Nephron progenitor cell (in vitro differentiated cells): ENCODE data around the gene PUM2.
A peak's percentile ranks its signal among the peaks of the same experiment; 100 is the strongest.
"Not testable (repeated sequence)": the region's sequence is repeated elsewhere in the genome, so short reads cannot be mapped to it uniquely, and the experiment has no call there.

ENCODE experiments used
- DNase-seq: peaks from one replicate; pipeline ENCODE4 v3.0.0; 2021
- H3K27ac Mint-ChIP-seq: 2 replicates; pipeline ENCODE4 v1.8.0; 2021; ENCODE audit warnings: mild to moderate bottlenecking, moderate library complexity, mixed read lengths
- H3K27me3 Mint-ChIP-seq: 2 replicates; pipeline ENCODE4 v1.8.0; 2021; ENCODE audit warnings: mild to moderate bottlenecking, low read depth, mixed read lengths; ENCODE audit not compliant: poor library complexity
- H3K36me3 Mint-ChIP-seq: 2 replicates; pipeline ENCODE4 v1.8.0; 2021; ENCODE audit warnings: low read depth, mixed read lengths
- H3K4me1 Mint-ChIP-seq: 2 replicates; pipeline ENCODE4 v1.8.0; 2021; ENCODE audit warnings: mixed read lengths
- H3K4me3 Mint-ChIP-seq: 2 replicates; pipeline ENCODE4 v1.8.0; 2021; ENCODE audit warnings: mild to moderate bottlenecking, moderate library complexity, mixed read lengths
- H3K9me3 Mint-ChIP-seq: 2 replicates; pipeline ENCODE4 v1.8.0; 2021; ENCODE audit warnings: mild to moderate bottlenecking, moderate library complexity, mixed read lengths
- TF ChIP-seq, protein P1 (sequence below): fragments of 200-600 bp; sonication (generic); IDR thresholded peaks from 2 replicates; pipeline ENCODE4 v1.5.0; 2021; ENCODE audit warnings: antibody characterized with exemption

The PUM2 gene

DNA sequence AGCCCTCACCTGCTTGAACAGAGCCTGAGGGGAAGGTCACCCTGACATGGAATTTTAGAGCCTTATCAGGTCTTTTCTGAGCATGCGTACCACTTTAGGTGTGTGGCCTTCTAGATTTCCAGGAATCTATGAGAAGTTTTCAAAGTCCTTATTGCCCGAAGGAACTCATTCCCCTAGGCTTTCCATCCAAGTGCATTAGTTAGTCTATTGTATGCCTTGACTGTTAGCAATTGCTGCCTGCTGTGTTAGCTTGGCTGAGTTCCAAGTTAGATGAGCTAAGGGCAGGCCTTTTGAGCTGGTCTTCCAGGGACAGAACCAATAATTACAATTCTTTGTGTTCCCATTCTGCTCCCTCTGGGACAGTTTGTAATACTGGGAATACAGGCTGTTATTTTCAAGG is 30.8 kb upstream of the PUM2 start:
- Mint-ChIP-seq H3K27ac (no peak overlapping the region), H3K4me1 (peaks cover 23% of the 10 kb centered on the region), H3K27me3 (peaks cover 10% of the 10 kb centered on the region), H3K9me3 (no peaks in the 10 kb centered on the region), H3K36me3 (no peaks in the 10 kb centered on the region), H3K4me3 (no peak overlapping the region)
- TF ChIP-seq, protein P1, sequence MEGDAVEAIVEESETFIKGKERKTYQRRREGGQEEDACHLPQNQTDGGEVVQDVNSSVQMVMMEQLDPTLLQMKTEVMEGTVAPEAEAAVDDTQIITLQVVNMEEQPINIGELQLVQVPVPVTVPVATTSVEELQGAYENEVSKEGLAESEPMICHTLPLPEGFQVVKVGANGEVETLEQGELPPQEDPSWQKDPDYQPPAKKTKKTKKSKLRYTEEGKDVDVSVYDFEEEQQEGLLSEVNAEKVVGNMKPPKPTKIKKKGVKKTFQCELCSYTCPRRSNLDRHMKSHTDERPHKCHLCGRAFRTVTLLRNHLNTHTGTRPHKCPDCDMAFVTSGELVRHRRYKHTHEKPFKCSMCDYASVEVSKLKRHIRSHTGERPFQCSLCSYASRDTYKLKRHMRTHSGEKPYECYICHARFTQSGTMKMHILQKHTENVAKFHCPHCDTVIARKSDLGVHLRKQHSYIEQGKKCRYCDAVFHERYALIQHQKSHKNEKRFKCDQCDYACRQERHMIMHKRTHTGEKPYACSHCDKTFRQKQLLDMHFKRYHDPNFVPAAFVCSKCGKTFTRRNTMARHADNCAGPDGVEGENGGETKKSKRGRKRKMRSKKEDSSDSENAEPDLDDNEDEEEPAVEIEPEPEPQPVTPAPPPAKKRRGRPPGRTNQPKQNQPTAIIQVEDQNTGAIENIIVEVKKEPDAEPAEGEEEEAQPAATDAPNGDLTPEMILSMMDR, result no peak
- no peak for DNase-seq

DNA sequence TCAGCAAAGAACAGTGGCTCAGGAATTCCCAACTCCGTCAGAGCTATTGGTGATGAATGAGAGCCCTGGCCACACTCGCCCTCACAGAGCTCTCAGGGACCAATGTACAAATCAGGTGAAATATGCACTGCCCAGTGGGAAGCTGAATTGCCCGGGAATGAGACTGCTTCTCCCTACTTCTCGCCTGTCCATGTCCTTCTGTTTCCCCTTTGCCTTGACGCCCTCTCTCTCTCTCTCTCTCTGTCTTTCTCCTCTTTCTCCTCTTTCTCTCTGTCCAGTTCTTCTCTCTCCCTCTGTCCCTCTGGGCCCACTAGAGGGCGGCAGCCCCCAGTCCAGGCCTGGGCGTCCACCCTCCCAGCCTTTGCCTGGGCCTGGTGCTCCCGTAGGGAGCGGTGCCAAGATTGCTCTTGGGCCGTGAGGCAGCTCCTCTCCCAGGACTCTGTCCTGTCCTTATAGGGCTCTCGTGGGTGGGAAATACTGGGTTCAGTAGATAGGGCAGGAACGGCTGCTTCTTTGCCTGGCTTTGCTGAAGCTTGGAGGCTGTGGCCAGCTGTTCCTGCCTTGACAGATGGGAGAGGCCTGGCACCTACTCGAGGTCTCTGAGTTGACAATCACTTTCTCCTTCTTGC is 28.4 kb upstream of the PUM2 start:
- Mint-ChIP-seq H3K4me1 (peaks cover 44% of the 10 kb centered on the region), H3K4me3 (no peak overlapping the region), H3K9me3 (no peaks in the 10 kb centered on the region), H3K27ac (no peak overlapping the region), H3K36me3 (no peaks in the 10 kb centered on the region), H3K27me3 (peaks cover 10% of the 10 kb centered on the region)
- DNase-seq, result peak; percentile 78
- TF ChIP-seq, protein P1, result peak; percentile 76

DNA sequence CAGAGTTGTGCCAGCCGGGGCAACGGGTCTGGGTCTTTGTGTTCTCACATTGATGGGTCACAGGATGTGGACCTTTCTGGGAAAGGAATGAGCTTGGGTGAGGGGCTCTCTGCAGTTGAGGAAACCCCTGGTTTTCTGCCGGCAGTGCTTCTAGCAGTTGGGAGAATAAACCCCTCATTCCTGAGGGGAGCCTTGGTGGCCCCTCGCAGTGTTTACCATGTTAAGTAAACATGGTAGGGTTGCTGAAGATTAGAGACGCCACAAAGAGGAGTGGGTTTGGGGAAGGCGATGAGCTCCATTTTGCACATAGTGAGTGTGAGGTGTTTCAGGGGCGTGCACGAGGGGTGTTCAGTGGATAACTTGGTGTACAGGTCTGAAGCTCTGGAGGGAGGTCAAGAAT is 27.7 kb upstream of the PUM2 start:
- Mint-ChIP-seq H3K27me3 (peaks cover 10% of the 10 kb centered on the region), H3K27ac (no peak overlapping the region), H3K9me3 (peaks cover under 1% of the 10 kb centered on the region), H3K36me3 (no peaks in the 10 kb centered on the region), H3K4me3 (no peak overlapping the region), H3K4me1 (peaks cover 46% of the 10 kb centered on the region)
- no peak for DNase-seq
- TF ChIP-seq, protein P1, result no peak

DNA sequence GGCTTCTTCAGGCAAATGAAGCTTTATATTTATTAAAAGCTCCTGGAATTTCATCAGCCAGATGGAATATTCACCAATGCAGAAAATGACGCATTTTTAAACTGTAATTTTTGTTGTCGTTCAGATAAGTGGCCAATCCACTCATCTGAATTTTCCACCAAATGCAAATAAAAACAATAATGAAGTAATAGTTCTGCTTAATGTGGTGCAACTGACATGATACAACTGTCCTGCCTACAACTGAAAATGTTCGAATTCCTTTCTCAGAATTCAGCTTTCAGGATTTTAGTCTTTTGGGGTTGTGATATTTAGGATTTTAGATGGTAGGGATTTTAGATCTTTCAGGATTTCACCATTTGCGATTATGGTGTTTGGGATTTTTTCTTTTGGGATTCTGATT is 27.1 kb upstream of the PUM2 start:
- no peak for DNase-seq
- no peak overlapping the region for H3K27ac Mint-ChIP-seq
- no peaks in the 10 kb centered on the region for H3K36me3 Mint-ChIP-seq
- H3K27me3 Mint-ChIP-seq, result peaks cover 10% of the 10 kb centered on the region
- peaks cover 6% of the 10 kb centered on the region for H3K9me3 Mint-ChIP-seq
- H3K4me3 Mint-ChIP-seq, result no peak overlapping the region
- peaks cover 52% of the 10 kb centered on the region for H3K4me1 Mint-ChIP-seq
- TF ChIP-seq, protein P1, result no peak

DNA sequence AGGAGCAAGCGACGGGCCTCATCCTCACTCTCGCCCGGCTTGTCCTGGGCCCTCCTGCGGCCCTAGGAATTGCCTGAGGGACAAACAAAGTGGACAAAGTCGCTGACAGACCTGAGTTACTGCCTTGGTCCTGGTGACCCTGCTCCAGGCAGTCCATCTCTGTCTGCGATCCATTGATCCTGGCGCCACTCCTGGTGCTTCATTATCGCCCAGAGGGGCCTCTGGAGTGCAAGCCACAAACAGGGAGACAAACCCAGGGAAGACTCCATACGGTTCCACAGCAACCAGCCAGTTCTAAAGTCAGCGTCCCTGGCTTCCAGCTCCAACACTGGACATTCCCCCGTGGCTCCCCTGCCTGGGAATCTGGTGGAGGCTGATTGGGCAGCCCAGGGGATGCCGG is 24.3 kb upstream of the PUM2 start:
- H3K4me3 Mint-ChIP-seq, result peak overlapping the region; percentile 2
- not testable (repeated sequence) for H3K36me3 Mint-ChIP-seq, H3K27me3 Mint-ChIP-seq
- H3K9me3 Mint-ChIP-seq, result peaks cover 23% of the 10 kb centered on the region
- peak; percentile 52 for DNase-seq
- peak overlapping the region; percentile 76 for H3K27ac Mint-ChIP-seq
- H3K4me1 Mint-ChIP-seq, result peaks cover 57% of the 10 kb centered on the region

DNA sequence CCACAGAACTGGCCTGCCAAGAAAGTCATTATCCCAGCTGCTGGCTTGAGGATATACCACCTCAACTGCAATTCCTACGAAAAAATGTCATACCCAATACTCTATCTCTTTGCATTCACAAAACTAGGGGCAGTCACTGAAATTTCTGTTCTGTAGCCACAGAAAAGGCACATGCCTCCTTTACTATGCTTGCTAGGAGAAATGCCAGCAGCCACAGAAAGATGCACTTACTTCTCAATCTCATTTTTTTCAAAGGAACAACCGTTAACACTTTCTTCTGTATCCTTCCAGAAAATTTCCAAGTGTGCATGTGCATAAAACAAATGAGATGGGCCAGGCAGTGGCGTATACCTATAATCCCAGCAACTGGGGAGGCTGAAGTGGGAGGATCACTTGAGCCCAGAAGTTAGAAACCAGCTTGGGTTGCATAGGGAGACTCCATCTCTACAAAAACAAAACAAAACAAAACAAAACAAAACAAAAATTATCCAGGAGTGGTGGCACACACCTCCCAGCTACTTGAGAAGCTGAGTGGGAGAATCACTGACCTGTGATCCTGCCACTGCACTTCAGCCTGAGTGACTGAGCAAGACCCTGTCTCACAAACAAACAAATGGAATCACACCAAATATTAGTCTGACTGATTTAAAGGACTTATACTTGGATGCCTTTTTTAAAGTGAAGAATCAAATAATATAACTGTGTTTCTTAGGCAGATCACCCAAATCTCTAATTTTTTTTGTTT is 22.4 kb upstream of the PUM2 start:
- DNase-seq, result no peak
- peaks cover 9% of the 10 kb centered on the region for H3K36me3 Mint-ChIP-seq
- TF ChIP-seq, protein P1, result no peak

More for the DNA sequence above, 22.4 kb upstream of the PUM2 start:
- peaks cover 56% of the 10 kb centered on the region for H3K4me1 Mint-ChIP-seq
- no peak overlapping the region for H3K27ac Mint-ChIP-seq
- H3K27me3 Mint-ChIP-seq, result peaks cover 9% of the 10 kb centered on the region
- H3K9me3 Mint-ChIP-seq, result peaks cover 41% of the 10 kb centered on the region
- peak overlapping the region; percentile 32 for H3K4me3 Mint-ChIP-seq
